ENCODE data around the gene RECQL. TPM values are rescaled to one million over a fixed set of nuclear protein-coding genes. Genes with fewer than 3 reads are reported as not detected.
A peak's percentile ranks its signal among the peaks of the same experiment; 100 is the strongest.

Gene RECQL
- total and polyA plus RNA-seq, 9 of the 15 experiments (the other 6 are each of a cell fraction or from before 2014, with no cell fraction given): 22.2 to 44.7 (median 28.5) TPM

GRCh38 chr12:21451529-21451928 is 49.9 kb downstream of the RECQL start (continued):
- TF ChIP-seq REST (IDR thresholded peaks at IDR 0.05; ENCODE audit: borderline replicate concordance) (peak; percentile 20; the same call in 1 of the 2 replicates), REST (CRISPR knock-in tag; IDR thresholded peaks at IDR 0.05; ENCODE audit: low read depth) (no peak), ZNF174 (CRISPR knock-in tag; IDR thresholded peaks at IDR 0.05) (no peak), CTCF (IDR thresholded peaks at IDR 0.05 in 2 of 3, conservative IDR thresholded peaks at IDR 0.05 in 1 of 3; ENCODE audit: insufficient read depth in 2 of 3, low read depth in 1 of 3, low read length in 3 of 3) (peak in 2 of 3 experiments; percentile 27 to 40; a peak in 3 of 6 replicates)
